Hematopoietic multipotent progenitor cell treated with erythropoietin and hydrocortisone succinate and interleukin-3 and kit ligand, for 15 days (in vitro differentiated cells): ENCODE results near the gene ADAMTS4.

ENCODE experiments used
- DNase-seq: peaks from one replicate; pipeline ENCODE4 v3.0.0-alpha.2; 2015; ENCODE audit warnings: low spot score

Gene ADAMTS4

DNA sequence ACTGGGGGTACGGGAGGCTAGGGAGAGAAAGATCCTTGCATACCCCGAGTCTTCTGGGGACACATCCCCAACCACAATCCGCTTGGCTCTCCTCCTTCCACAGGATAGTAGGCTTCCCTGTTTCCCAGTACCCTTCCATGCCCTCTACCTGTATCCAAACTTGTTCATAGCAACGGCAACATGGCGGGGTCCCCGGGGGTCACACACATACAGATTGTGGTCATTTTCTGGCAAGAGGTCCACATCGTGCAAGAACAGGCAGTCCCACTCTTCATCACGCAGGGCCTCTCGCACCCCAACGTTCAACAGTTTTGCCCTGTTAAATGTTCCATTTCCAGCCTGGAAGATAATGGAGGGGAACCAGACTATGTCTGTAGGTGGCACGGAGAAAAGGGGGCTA, 25.1 kb downstream of the ADAMTS4 start:
- DNase-seq: no peak

DNA sequence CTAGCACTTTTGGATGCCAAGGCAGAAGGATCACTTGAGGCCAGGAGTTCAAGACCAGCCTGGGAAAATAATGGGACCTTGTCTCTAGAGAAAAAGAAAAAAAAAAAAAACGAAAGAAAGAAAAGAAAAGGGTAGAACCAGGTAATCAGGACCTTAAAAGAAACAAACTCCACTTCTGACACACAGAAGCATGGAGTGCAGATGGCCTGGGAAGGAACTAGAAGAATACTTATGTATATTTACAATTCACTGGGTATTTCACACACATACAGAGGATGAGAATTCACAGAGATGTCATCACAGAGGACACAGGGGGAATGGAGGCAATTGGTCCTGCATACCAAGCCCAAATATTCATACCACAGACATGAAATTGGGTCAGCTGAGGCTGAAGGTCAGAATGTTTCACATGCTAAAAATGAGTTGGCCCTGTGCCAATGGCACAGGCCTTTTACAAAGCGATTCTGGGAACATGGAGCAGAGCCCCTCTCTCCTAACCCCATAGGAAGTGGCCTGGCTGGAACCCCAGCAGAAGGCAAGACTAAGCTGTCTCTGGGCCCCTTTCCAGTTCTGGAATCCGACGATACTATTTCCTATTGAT, 26.0 kb downstream of the ADAMTS4 start:
- peak; percentile 33 for DNase-seq

DNA sequence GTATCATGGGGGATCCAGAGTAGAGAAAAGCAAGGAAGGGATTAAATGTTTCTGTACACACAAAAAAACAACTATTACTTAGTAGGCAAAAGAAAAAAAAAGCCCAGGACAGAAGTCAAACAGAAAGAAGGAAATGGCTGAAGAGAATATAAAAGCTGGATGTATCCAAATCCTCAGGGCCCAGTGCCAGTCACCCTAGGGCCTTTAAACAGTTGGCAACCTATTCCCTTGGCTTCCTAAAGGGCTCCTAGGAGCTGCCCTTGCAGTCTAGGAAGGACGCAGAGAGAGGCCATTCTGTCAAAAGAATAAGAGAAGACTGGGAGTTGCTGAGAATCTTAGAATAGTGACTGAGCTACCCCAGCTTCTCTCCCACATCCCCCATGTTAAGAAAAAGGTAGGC, 26.5 kb downstream of the ADAMTS4 start:
- DNase-seq: no peak

DNA sequence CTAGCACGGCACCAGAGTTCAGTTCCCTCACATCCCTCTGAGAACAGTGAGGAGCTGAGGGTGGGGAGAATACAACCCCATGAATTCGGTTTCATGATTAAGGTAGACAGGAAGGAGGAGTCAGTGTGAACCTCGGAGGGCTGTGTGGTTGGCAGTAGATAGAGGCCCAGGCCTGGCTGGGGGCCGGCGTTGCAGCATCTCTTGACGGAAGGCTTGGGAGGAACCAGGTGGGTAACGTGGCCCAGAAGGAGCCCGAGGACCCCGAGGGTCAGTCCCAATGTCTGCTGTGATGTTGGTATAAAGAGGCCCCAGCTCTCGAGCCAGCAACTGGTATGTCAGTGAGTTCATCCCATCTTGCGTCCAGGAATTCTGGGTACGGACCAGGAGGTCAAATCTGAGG, 27.2 kb downstream of the ADAMTS4 start:
- no peak for DNase-seq

DNA sequence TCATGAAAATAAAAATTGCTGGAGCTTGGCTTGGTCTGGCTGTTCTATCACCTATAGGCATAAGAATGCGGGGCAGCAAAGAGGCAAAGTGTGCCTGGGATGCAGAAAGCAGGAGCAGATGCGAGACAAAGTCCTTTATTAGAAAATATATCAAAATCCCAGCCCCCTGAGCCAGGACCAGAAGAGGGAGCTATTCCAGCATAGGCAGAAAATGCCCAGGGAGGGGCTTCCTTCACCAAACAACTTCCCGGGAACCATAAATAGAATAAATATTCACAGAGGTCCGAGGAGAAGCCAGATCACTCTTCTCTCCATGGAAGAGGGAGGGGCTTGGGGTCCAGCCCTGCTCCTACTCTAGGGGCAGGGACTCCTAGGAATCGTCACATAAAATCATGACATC, 27.7 kb downstream of the ADAMTS4 start:
- DNase-seq: no peak

DNA sequence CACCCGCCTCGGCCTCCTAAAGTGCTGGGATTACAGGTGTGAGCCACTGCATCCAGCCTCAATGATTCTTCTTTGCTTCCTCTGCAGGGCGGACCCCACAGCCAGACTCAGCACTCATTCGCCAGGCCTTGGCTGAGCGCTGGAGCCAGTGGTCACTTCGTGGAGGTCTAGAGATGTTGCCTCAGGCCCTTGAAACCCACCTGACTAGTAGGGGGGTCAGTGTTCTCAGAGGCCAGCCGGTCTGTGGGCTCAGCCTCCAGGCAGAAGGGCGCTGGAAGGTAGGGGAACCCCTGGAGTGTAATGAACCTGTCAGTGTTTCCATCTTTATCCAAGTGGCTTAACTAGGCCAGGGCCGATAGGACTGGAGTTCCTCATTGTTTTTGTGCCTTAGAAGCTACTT, 29.9 kb downstream of the ADAMTS4 start:
- no peak for DNase-seq

DNA sequence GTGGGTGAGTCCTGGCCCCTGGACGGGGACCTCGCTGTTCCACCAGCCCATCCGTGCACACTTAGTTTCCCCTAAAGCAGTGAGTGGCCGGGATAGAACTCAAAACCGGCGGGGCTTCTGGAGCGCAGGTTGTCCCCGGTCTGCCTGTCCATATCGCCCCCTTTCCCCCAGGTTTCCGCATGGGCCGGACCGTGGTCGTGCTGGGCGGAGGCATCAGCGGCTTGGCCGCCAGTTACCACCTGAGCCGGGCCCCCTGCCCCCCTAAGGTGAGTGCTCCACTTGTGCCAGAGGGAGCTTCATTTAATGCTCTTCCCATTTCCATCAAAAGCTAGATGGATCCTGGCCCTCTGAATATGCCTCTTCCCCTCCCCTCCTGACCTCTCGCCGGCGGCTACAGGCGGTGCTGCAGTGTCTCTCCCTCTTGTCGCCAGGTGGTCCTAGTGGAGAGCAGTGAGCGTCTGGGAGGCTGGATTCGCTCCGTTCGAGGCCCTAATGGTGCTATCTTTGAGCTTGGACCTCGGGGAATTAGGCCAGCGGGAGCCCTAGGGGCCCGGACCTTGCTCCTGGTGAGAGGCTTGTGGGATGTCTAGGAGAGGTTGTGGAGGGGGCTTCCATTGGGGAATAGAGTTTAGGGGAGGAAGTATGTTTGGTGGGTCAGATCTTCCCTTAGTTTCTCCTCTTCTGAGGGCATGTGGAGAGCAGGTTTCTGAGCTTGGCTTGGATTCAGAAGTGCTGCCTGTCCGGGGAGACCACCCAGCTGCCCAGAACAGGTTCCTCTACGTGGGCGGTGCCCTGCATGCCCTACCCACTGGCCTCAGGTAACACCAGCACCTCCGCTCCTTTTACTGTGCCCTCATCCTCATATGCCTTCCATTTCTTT, 31.9 kb downstream of the ADAMTS4 start:
- DNase-seq: peak; percentile 67

DNA sequence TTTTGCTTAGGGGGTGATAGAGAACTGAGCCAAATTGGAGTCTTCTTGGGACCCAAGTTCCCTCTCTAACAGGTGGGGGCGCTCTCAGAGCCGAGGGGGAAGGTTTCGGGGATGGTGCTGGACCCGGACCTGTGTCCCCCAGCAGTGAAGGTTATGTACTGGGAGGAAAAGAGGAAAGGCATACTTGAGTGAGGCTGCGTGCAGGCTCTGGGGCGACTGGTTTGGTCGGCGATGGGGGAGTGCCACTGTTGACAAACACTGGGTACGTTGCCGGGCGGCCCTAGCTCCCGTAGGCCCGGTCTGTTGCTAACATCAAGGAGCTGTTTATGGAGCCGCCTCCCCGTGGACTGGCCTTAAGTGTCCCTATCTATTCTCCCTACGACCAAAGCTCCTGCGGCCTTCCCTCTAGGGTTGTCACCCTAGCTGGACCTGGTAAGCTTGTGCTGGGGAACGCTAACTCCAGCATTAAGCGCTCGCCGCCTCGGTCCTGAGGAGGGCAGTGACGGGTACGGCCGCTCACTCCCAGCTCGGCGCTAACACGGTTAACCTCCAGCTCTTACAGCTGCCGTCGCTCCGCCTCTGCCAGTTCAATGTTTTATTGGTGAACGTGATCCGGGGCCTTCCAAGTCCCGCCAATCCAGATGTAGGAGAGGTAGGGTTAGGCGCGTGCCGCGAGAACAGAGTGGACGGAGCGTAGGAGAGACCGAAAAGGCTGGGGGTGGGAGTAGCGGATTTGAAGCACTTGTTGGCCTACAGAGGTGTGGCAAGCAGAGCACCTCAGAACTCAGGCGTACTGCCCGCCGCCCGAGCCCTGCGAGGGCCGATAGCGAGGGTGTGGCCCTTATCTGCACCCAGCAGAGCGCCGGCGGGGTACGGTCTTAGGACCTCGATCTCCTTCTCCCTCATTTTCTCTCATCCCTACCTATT, 32.8 kb downstream of the ADAMTS4 start, which contains the start of gene PPOX:
Gene PPOX (plus strand): TSS at position 685 of the 927 bp plus-strand sequence. CDS start 422 bp downstream, outside the sequence.
- DNase-seq: peak; percentile 99

DNA sequence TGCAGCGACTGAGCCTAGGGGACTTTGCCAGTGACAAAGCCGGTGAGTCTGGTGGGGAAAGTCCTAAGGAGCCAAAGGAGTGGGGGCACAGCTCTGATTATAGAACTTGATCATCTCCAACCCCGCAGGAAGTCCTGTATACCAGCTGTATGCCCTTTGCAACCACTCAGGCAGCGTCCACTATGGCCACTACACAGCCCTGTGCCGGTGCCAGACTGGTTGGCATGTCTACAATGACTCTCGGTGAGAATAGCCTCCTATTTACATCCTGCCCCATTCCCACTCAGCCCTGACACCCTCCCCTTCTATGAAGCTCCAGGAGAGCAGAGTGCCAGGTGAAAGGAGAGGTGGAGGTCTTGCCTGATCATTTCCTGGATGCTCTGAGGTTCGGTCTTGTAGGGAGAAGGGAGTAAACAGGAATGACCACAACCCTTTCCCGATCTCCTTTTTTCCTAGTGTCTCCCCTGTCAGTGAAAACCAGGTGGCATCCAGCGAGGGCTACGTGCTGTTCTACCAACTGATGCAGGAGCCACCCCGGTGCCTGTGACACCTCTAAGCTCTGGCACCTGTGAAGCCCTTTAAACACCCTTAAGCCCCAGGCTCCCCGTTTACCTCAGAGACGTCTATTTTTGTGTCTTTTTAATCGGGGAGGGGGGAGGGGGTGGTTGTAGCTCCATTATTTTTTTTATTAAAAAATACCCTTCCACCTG, 33.8 kb downstream of the ADAMTS4 start:
- DNase-seq: peak; percentile 58

DNA sequence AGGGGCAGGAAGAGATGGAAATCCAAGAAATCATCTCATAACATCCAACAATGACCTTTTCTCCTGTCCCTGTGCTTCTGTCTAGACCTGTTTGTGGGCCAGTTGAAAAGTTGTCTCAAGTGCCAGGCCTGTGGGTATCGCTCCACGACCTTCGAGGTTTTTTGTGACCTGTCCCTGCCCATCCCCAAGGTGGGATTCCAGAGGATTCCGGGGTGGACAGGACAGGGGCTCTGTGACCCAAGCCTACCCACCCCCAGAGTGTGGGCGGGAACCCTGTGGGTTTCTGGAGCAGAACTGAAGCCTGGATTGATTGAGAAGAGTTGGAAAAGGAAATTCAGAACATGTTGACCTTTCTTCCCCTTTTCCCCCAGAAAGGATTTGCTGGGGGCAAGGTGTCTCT, 35.1 kb downstream of the ADAMTS4 start:
- DNase-seq: no peak

DNA sequence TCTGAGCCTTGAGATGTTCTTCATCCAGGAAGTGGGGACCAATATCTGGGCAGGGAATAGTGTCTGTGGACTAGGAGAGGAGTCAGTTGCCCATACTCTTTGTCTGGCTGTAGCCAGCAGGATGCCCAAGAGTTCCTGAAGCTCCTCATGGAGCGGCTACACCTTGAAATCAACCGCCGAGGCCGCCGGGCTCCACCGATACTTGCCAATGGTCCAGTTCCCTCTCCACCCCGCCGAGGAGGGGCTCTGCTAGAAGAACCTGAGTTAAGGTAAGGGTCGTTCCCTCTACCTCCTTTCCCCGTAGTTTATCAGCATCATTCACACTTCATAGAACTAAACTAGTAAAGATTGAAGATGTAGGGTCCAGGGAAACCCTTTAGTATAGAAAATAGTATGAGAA, 36.0 kb downstream of the ADAMTS4 start:
- no peak for DNase-seq

DNA sequence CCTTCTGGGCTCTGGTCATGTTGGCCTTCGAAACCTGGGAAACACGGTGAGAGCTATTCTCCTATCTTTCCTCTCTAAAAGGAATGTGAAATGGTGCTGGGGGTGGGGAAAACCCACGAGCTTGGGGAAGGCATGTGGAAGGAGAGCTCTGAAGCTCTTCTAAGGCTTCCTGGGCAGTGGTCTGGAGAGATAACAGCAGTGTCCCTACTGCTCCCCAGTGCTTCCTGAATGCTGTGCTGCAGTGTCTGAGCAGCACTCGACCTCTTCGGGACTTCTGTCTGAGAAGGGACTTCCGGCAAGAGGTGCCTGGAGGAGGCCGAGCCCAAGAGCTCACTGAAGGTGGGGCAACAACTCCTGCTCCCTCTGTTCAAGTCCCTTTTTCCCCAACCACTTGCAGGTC, 36.8 kb downstream of the ADAMTS4 start:
- no peak for DNase-seq

DNA sequence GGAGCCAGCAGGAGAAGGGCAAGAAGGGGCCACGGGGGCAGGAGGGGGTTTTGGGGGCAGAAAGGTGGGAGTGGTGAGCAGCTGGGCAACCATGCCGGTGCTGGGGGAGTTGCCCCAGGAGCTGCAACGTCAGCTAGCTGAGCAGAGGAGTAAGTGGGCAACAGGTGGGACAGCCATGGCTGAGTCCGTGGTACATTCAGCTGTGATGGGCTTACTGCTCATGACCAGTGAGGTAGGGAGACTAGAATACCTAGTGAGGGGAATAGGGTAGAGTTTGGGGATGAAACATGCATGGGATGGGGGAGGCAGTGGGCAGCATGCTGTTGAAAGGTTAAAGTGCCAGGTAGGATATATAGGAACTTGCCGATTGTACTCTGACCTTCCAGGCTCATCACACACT, 37.2 kb downstream of the ADAMTS4 start:
- DNase-seq: no peak

DNA sequence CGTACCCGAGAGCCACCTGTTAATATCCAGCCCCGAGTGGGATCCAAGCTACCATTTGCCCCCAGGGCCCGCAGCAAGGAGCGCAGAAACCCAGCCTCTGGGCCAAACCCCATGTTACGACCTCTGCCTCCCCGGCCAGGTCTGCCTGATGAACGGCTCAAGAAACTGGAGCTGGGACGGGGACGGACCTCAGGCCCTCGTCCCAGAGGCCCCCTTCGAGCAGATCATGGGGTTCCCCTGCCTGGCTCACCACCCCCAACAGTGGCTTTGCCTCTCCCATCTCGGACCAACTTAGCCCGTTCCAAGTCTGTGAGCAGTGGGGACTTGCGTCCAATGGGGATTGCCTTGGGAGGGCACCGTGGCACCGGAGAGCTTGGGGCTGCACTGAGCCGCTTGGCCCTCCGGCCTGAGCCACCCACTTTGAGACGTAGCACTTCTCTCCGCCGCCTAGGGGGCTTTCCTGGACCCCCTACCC, 38.1 kb downstream of the ADAMTS4 start:
- no peak for DNase-seq

DNA sequence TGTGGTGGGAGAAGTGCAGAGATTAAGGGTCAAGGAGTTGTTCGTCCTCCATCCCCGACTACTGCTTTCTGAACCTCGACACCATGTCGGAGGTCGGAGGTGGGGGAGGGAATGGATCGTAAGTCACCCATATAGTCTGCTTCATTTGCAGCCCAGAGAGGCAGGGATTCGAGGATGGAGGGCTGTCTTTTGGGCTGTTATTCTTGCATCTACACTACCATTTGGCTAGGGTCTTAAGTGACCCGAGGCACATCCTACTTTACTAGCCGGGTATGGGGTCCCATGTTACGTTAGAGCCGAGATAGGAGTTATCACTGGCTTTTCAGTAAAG, 39.0 kb downstream of the ADAMTS4 start:
- DNase-seq: no peak

DNA sequence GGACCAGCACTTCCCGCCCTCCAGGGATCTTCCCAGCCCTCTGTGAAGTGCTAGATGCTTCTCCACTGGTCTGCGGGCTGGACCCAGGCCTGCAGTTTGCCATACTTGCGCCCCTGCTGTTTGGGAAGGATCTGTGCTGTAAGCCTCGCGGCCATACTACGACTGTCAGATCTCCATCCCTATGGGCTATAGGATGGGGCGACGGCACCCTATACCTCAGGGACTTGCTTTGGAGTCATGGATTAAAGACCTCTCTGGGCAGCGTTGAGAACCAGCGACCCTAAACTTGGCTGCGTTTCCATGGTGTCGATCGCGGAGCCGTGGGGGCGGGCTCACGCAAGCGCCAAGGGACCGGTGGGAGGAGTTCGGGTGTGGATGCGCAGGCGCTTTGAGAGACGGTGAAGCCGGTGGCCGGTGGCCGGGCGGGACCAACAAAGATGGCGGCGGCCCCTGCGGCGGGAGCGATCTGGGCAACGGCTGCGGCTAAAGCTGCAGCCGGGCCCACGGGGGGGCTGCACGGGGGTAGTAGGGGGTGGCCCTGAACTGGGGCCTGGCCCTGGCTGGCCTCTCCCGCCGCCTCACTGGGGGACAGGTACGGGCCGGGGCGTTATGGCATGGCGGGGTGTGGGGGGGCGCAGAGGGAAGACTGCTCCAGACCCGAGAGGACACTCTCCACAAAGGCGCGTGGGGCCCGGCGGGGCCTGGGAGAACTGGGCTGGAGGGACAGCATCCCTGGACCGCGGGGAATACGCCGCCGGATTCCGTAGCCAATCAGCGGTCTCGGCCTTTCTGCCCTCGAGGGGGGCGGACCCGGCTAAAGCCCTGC, 39.6 kb downstream of the ADAMTS4 start, which contains the start of gene USP21:
Gene USP21 (plus strand): TSS at position 414 of the 826 bp plus-strand sequence. CDS start 1,141 bp downstream, outside the sequence.
- DNase-seq: peak; percentile 95

DNA sequence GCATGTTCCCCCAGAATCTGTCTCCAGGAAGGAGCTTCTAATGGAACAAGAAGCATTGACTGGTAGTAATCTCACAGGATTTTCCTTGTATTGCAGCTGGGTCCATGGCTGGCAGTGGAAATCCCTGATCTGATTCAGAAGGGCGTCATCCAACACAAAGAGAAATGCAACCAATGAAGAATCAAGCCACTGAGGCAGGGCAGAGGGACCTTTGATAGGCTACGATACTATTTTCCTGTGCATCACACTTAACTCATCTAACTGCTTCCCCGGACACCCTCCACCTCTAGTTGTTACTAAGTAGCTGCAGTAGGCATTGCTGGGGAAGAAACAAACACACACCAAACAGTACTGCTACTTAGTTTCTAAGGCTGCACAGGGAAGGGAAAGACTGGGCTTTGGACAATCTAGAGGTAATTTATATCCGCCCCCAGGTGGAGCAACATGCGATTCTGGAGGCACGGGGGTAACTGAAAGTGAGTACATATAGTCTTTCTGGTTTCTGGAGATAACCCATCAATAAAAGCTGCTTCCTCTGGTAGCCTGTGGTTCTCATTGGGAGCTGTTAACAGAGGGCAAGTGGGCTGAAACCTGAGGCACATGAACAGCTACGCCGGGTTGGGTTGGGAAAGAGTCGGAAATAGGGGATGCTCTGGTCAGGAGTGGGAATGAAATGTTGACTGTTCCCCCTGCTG, 40.4 kb downstream of the ADAMTS4 start:
- peak; percentile 44 for DNase-seq

DNA sequence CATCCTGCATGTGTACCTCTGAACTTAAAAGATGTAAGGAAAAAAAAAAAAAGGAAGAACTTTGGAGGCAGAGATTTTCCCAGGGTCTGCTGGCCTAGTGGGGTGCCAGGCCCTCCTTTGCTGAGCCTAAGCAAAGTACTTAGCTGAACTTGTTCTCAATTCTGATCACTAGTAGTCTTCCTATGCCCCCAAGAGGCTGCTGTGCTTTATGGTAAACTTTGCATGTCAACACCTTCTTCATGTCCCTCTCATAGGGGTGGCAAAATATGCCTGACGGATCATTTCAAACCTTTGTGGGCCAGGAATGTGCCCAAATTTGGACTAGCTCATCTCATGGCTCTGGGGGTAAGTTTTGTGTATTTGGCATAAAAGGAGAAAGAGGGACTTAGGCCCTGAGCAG, 41.0 kb downstream of the ADAMTS4 start:
- no peak for DNase-seq

DNA sequence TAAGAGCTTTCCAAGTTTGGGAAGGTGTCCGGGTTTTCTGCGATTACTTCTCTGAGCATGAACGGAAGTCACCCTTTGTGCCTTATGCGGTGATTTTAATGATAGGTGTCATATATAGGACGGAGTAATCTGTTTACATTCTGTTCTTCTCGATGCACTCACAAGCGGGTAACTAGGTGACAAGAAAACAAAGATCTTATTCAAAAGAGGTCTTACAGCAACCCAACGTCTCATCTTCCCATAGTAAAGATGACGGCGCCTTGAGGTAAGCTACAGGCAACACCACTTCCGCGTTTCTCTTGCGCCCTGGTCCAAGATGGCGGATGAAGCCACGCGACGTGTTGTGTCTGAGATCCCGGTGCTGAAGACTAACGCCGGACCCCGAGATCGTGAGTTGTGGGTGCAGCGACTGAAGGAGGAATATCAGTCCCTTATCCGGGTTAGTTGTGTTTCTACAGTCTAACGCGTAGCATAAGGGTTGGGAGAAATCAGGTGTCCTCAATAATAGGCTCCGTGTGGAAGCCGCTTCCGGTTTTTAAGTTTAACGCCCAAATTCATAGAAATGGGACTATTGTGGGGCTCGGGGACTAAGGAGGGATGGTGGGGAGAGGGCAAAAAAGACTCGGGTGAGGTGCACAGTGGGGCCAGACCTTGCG, 45.0 kb downstream of the ADAMTS4 start, which contains the start of gene UFC1:
Gene UFC1 (plus strand): TSS at position 297 of the 656 bp plus-strand sequence. CDS start 20 bp downstream, at position 317.
- DNase-seq: peak; percentile 90
